GM10248 (cell line): ENCODE results near the gene SF1.

Experiments
- CTCF ChIA-PET: fragments of 300-600 bp; sonication (Branson Sonifier 250); formaldehyde crosslinking; extraction: SDS; loops from one replicate; lab custom pipeline; 2021; ENCODE audit warnings: antibody characterized with exemption; lab: Yijun Ruan, JAX
- POLR2A ChIA-PET: fragments of 350-650 bp; sonication (Branson Sonifier 250); formaldehyde crosslinking; extraction: SDS; loops from one replicate; lab custom pipeline; 2020; ENCODE audit warnings: antibody characterized with exemption; lab: Yijun Ruan, JAX
- DNase-seq: peaks from one replicate; pipeline ENCODE4 v3.0.0; 2012; ENCODE audit errors: extremely low spot score
- TF ChIP-seq, protein P1 (sequence below): IDR thresholded peaks from 2 replicates; pipeline ENCODE4 v1.5.1; 2012; ENCODE audit warnings: mild to moderate bottlenecking, low read depth; ENCODE audit errors: extremely low read depth, missing control alignments, control extremely low read depth

The SF1 gene

DNA sequence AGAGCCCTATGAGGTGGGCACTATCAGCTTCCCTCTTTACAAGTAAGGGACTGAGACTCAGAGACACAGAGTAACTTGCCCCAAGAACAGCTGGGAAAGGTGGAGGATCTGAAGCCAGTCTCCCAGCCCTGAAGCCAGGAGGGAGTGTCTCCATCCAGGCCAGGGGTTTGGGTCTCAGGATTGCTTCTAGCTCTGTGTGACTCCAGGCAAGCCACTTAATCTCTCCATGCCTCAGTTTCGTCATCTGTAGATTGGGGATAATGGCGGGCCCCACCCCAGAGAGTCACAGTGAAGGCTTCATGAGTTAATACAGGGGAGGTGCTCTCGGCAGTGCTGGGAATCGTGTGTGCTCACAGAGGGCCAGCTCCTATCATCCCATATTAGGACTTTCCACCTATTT, 14.1 kb upstream of the SF1 start:
- TF ChIP-seq, protein P1, sequence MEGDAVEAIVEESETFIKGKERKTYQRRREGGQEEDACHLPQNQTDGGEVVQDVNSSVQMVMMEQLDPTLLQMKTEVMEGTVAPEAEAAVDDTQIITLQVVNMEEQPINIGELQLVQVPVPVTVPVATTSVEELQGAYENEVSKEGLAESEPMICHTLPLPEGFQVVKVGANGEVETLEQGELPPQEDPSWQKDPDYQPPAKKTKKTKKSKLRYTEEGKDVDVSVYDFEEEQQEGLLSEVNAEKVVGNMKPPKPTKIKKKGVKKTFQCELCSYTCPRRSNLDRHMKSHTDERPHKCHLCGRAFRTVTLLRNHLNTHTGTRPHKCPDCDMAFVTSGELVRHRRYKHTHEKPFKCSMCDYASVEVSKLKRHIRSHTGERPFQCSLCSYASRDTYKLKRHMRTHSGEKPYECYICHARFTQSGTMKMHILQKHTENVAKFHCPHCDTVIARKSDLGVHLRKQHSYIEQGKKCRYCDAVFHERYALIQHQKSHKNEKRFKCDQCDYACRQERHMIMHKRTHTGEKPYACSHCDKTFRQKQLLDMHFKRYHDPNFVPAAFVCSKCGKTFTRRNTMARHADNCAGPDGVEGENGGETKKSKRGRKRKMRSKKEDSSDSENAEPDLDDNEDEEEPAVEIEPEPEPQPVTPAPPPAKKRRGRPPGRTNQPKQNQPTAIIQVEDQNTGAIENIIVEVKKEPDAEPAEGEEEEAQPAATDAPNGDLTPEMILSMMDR: no peak
- DNase-seq: no peak
- POLR2A ChIA-PET: no interaction called here
- CTCF ChIA-PET: interaction anchor here (0.8 kb wide), 1 partner anchor 10 kb away, joined by 3 read pairs; no protein-coding TSS in a partner anchor

DNA sequence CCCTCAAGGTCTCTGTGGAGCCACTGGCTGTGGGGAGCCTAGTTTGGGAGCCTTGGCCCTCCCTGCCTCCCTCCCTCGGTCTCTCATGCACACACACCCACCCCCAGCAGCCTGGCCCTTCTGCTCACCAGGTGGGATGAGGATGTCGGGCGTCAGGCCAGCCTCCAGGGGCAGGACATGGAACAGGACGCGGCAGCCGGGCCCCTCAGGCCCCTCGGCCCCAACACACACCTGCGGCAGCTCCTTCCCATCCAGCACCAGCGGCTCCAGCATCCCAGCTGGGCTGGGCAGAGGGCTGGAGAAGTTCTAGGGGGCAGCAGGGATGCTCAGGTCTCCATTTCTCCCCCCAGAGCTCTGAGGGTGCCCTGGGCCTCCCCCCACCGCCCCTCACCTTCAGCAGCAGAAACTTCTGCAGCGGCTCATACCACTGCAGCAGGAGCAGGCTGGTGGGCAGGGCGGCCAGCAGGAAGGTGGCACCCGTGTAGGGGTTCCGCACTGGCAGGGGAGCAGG, 13.5 kb upstream of the SF1 start:
- POLR2A ChIA-PET: no interaction called here
- CTCF ChIA-PET: interaction anchor here (0.7 kb wide), 1 partner anchor 10 kb away, joined by 3 read pairs; no protein-coding TSS in a partner anchor
- no peak for DNase-seq
- TF ChIP-seq, protein P1: no peak

DNA sequence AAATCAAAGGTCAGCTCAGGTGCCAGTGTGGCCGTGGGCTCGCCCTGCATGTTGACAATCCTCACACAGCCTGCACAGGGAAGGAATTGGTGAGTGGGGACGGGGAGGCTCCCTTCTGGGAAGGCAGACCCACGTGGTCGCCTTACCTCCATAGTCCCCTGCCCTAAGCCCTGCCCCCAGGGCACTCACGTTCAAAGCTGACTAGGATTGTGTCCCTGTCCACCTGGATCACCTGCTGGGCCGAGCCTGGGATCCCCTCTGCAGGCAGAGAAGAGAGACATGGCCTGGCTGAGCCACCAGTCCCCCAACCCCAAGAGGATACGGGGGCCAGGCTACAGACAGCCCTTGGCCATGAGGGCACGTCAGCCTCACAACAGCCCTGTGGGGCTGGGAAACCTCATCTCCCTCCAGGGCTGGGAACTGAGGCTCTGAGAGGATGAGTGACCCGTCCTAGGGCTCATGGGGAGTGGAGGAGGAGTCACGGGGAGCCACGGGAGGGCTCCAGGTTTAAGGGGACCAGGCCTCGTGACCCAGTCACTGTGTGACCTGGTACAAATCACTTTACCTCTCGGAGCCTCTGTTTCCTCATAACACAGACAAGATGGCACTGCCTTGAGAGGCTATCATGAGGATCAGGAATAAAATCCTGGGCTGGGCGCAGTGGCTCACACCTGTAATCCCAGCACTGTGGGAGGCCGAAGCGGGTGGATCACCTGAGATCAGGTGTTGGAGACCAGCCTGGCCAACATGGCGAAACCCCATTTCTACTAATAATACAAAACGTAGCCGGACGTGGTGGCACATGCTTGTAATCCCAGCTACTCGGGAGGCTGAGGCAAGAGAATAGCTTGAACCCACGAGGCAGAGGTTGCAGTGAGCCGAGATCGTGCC, 12.1 kb upstream of the SF1 start:
- POLR2A ChIA-PET: no interaction called here
- TF ChIP-seq, protein P1: no peak
- no peak for DNase-seq
- CTCF ChIA-PET: no interaction called here

DNA sequence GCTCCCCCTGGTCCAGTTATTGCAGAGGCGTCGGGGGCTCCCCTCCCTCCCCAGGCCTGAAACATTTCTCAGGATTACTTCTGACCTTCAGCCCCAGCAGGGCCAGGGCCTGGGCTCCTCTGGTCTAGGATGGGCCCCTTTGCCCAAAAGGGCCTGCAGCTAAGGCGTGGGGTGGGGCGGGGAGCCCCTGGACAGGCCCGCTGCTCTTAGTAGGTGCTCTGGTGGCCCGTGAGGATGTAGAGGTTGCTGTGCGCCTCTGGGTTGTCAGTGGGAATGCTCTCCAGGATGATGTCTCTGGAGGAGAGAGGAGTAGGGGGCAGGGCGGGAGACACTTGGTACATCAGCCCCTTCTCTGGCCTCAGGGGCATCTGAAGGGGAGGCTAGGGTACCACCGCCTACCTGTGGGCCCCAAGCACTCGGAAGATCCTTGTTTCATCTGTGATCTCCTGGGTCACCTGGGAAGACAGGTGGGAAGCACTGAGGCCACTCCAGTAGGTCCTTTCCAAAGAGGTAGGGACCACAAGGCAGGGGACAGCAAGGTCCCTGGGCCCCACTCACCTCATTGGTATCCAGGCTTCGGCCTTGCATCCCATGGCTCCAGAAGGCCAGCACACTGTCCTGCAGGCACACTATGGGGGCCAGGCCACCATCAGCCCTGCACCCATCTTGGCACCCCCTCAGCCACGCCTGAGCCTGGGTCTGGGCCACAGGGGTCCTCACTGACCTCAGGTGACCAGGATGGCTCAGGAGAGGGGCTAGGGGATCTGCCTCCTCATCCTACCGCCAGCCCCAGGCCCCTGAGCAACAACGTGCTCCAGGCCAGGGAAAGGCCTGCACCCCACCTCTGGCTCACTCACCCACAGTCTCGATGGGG, 11.2 kb upstream of the SF1 start:
- ChIA-PET CTCF (interaction anchor here (2.0 to 5.5 kb wide), 2 partner anchors 11 to 12 kb away, joined by 13 to 49 read pairs; partner anchors contain the start of genes MAP4K2 and SF1), POLR2A (no interaction called here)
- TF ChIP-seq, protein P1: no peak
- DNase-seq: no peak

DNA sequence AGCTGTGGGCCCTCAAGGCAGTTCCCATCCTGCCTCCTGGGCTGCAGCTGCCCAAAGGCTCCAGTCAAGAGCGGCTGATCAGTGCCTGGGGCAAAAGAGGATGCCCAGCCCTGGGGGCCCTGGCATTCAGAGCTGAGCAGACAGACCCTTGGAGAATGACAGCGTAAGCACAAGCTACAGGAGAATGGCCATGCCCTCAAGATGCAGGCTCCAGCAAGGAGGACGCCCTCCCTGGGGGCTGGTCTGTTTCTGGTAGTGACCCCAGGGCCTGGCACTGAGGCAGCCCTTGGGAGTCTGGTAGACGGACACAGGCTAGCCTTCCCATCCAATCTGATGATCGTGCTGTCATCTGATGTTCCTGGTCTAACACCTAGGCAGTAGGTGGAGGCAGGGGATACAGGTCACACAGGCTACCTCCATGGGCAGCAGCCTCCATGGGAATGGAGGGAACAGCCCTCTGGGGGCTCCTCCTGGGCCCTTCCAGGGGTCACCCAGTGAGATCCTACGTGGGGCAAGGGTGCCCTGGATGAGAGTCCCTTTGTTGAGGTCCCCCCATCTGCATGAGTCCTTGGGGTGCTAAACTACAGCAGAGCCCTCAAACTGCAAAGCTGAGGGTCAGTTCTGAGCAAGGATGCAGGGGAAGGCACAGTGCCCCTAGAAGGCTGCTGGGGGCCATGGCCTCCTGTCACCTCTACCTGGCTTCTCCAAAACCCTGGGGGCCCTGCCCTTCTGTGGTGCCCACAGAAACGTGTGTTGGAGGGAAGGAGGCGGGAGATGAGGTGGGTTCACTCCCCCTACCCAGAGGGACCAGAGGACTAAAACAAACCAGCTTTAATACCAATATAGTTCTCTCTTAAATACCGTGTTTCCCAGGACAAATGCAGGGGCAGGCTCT, 10.2 kb upstream of the SF1 start:
- CTCF ChIA-PET: interaction anchor here (0.6 to 5.5 kb wide), 6 partner anchors 11 to 102 kb away, joined by 3 to 49 read pairs (median 4); partner anchors contain the start of genes MAP4K2 and SF1
- POLR2A ChIA-PET: interaction anchor here (0.5 kb wide), 1 partner anchor 521 kb away, joined by 5 read pairs; no protein-coding TSS in a partner anchor
- TF ChIP-seq, protein P1: no peak
- DNase-seq: no peak
